B cell (primary cell): Measurements from ENCODE around the gene RIPPLY1. TPM values are rescaled to one million over a fixed set of nuclear protein-coding genes. Genes with fewer than 3 reads are reported as not detected.

Experiments used
- ATAC-seq: fragments of 200-7000 bp; cut with Tn5 transposase; one replicate; pipeline ENCODE4 v1.10.0; 2021; ENCODE audit warnings: low read depth, mild to moderate bottlenecking, moderate number of reproducible peaks, moderate library complexity
- CTCF ChIA-PET: fragments of 350-600 bp; sonication (Branson Sonifier 250); formaldehyde crosslinking; loops from one replicate; lab custom pipeline; 2021; ENCODE audit warnings: antibody characterized with exemption, inconsistent platforms; lab: Charles Lee
- POLR2A ChIA-PET: fragments of 350-600 bp; sonication (Branson Sonifier 250); formaldehyde crosslinking; loops from one replicate; lab custom pipeline; 2021; ENCODE audit warnings: antibody characterized with exemption; lab: Charles Lee
- DNase-seq: peaks from one replicate; pipeline ENCODE4 v3.0.0; 2013
- H2AFZ ChIP-seq: 2 replicates; pipeline ENCODE4 v1.6.1; 2012; ENCODE audit warnings: mild to moderate bottlenecking, low read depth, low read length; ENCODE audit not compliant: insufficient read depth, poor library complexity, severe bottlenecking
- H3K27ac ChIP-seq, 2 donors: 1 replicate in 1 of 2; 2 replicates in 1 of 2; pipeline ENCODE4 v1.5.1; 2012 to 2013; ENCODE audit warnings: low read length in 2 of 2, mild to moderate bottlenecking in 2 of 2, moderate library complexity in 1 of 2
- H3K27me3 ChIP-seq, 4 experiments: fragments of 200-600 bp in 1 of 4; sonication (generic) in 1 of 4; replicated peaks in 1 of 4; 1 replicate in 2 of 4; 2 replicates in 2 of 4; pipeline versions ENCODE4 v1.6.1 to v1.7.0; 2013 to 2016; ENCODE audit warnings: low read length in 3 of 4, mild to moderate bottlenecking in 2 of 4, mixed read lengths in 1 of 4, moderate library complexity in 1 of 4; ENCODE audit not compliant: insufficient read depth in 4 of 4, control insufficient read depth in 3 of 4; ENCODE audit errors: control extremely low read depth in 1 of 4
- H3K36me3 ChIP-seq, 2 experiments: replicated peaks in 1 of 2; 1 replicate in 1 of 2; 2 replicates in 1 of 2; pipeline versions ENCODE4 v1.6.1 to v1.7.1; 2013; ENCODE audit warnings: low read length in 1 of 2; ENCODE audit not compliant: insufficient read depth in 2 of 2, control insufficient read depth in 1 of 2; ENCODE audit errors: control extremely low read depth in 1 of 2, extremely low read depth in 1 of 2
- H3K4me1 ChIP-seq, 2 donors: fragments of 200-600 bp in 1 of 2; sonication (generic) in 1 of 2; 1 replicate in 1 of 2; 2 replicates in 1 of 2; pipeline versions ENCODE4 v1.5.1 to v1.6.1; 2013 to 2017; ENCODE audit warnings: low read length in 2 of 2; ENCODE audit not compliant: control insufficient read depth in 2 of 2, insufficient read depth in 2 of 2
- H3K4me2 ChIP-seq: replicated peaks from 2 replicates; pipeline ENCODE3; 2012; ENCODE audit warnings: mild to moderate bottlenecking, low read depth, low read length; ENCODE audit not compliant: poor library complexity, severe bottlenecking
- H3K4me3 ChIP-seq, 5 experiments: fragments of 200-600 bp in 1 of 5; sonication (generic) in 1 of 5; 1 replicate in 3 of 5; 2 replicates in 2 of 5; pipeline versions ENCODE4 v1.5.1 to v1.7.0; 2011 to 2016; ENCODE audit warnings: low read length in 4 of 5, mild to moderate bottlenecking in 4 of 5, low read depth in 2 of 5, control low read depth in 1 of 5, moderate library complexity in 1 of 5; ENCODE audit not compliant: insufficient read depth in 1 of 5; ENCODE audit errors: control extremely low read depth in 1 of 5, extremely low read depth in 1 of 5
- H3K79me2 ChIP-seq: fragments of 200-600 bp; sonication (generic); one replicate; pipeline ENCODE4 v1.6.0; 2016; ENCODE audit warnings: low read length; ENCODE audit not compliant: control insufficient read depth, insufficient read depth
- H3K9ac ChIP-seq: fragments of 200-600 bp; sonication (generic); 2 replicates; pipeline ENCODE4 v1.6.1; 2017; ENCODE audit warnings: mild to moderate bottlenecking, low read length, moderate library complexity
- H3K9me3 ChIP-seq, 3 donors: one replicate each; pipeline versions ENCODE4 v1.6.1 to v1.7.1; 2013; ENCODE audit warnings: low read length in 2 of 3; ENCODE audit not compliant: control insufficient read depth in 2 of 3, insufficient read depth in 1 of 3; ENCODE audit errors: control extremely low read depth in 1 of 3
- H4K20me1 ChIP-seq: 2 replicates; pipeline ENCODE4 v1.6.0; 2012; ENCODE audit warnings: mild to moderate bottlenecking, low read length; ENCODE audit not compliant: insufficient read depth, control insufficient read depth, poor library complexity, severe bottlenecking
- H3K27ac Mint-ChIP-seq: one replicate; pipeline ENCODE4 v1.8.0; 2021; ENCODE audit warnings: mixed read lengths
- H3K27me3 Mint-ChIP-seq: one replicate; pipeline ENCODE4 v1.8.0; 2021; ENCODE audit warnings: mixed read lengths
- H3K4me1 Mint-ChIP-seq: one replicate; pipeline ENCODE4 v1.8.0; 2021; ENCODE audit warnings: mixed read lengths
- H3K4me3 Mint-ChIP-seq: one replicate; pipeline ENCODE4 v1.8.0; 2021; ENCODE audit warnings: mixed read lengths
- H3K9me3 Mint-ChIP-seq: one replicate; pipeline ENCODE4 v1.8.0; 2022; ENCODE audit warnings: mixed read lengths; ENCODE audit not compliant: insufficient read depth
- EZH2 ChIP-seq: IDR thresholded peaks from 2 replicates; pipeline ENCODE4 v1.6.1; 2012; ENCODE audit warnings: borderline replicate concordance, low read depth, mild to moderate bottlenecking, moderate library complexity, low read length; ENCODE audit not compliant: insufficient read depth, poor library complexity, severe bottlenecking
- WGBS: methylation state at CpG from one replicate; pipeline ENCODE4 v1.1.5; 2013; ENCODE audit warnings: missing lambda C conversion rate; ENCODE audit not compliant: insufficient coverage; 5-methylcytosine and 5-hydroxymethylcytosine counted together
- intact Hi-C: fragments of 100-400 bp; cut with micrococcal nuclease; formaldehyde crosslinking; loops from one replicate; pipeline ENCODE4 v1.10.0; 2022
- polyA plus RNA-seq: library from polyadenylated mRNA; depleted of rRNA; stranded (reverse); fragments of >200 nt; gene quantifications from 2 replicates; pipeline ENCODE4 v1.2.3, GENCODE V29; 2012
- total RNA-seq, 2 donors: library from RNA; stranded (reverse); fragments of 120-200 nt in 1 of 2; gene quantifications; 1 replicate in 1 of 2; 2 replicates in 1 of 2; pipeline versions ENCODE4 v1.2.3 to v1.2.4, GENCODE V29; 2013 to 2022
- TF ChIP-seq, protein P1 (sequence below): fragments of 200-600 bp; IDR thresholded peaks from one replicate; pipeline ENCODE4 v1.8.0; 2022; ENCODE audit warnings: antibody characterized with exemption, mild to moderate bottlenecking

RIPPLY1 gene
- total and polyA plus RNA-seq, 2 donors (not counting 1 experiment from before 2014, with no cell fraction given) = not detected

DNA sequence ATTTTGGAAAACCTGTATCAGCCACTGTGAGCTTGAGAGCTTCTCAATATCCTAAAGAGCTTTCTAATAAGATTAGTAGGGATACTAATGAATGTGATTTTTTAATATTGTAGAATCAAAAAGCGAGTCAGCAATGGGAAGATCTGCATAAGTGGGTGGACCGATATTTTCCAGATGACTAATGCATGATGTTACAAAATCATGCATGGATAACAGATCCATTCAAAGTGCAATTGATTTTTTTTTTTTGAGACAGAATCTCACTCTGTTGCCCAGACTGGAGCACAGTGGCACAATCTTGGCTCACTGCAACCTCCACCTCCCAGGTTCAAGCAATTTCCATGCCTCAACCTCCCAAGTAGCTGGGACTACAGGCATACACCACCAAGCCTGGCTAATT is 9.7 kb upstream of the RIPPLY1 start:
- no peaks in the 10 kb centered on the region for H3K79me2 ChIP-seq
- H2AFZ ChIP-seq = no peak overlapping the region
- H3K27ac ChIP-seq = no peak overlapping the region
- no peaks in the 10 kb centered on the region for H3K4me1 Mint-ChIP-seq
- TF ChIP-seq EZH2 = no peak
- TF ChIP-seq, protein P1, sequence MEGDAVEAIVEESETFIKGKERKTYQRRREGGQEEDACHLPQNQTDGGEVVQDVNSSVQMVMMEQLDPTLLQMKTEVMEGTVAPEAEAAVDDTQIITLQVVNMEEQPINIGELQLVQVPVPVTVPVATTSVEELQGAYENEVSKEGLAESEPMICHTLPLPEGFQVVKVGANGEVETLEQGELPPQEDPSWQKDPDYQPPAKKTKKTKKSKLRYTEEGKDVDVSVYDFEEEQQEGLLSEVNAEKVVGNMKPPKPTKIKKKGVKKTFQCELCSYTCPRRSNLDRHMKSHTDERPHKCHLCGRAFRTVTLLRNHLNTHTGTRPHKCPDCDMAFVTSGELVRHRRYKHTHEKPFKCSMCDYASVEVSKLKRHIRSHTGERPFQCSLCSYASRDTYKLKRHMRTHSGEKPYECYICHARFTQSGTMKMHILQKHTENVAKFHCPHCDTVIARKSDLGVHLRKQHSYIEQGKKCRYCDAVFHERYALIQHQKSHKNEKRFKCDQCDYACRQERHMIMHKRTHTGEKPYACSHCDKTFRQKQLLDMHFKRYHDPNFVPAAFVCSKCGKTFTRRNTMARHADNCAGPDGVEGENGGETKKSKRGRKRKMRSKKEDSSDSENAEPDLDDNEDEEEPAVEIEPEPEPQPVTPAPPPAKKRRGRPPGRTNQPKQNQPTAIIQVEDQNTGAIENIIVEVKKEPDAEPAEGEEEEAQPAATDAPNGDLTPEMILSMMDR = no peak
- H3K27ac Mint-ChIP-seq = no peak overlapping the region
- no peak overlapping the region for H3K9ac ChIP-seq
- no peaks in the 10 kb centered on the region for H3K9me3 ChIP-seq
- H3K4me3 Mint-ChIP-seq = no peak overlapping the region
- ATAC-seq (no peak), DNase-seq (no peak)
- H3K27me3 Mint-ChIP-seq = peaks cover 24% of the 10 kb centered on the region
- no peak overlapping the region for H3K4me3 ChIP-seq
- intact Hi-C loops = no loop called here
- ChIA-PET POLR2A (no interaction called here), CTCF (interaction anchor here (0.7 kb wide), 2 partner anchors 1133 to 1723 kb away, joined by 3 to 7 read pairs; no protein-coding TSS in a partner anchor)
- no peaks in the 10 kb centered on the region for H4K20me1 ChIP-seq
- H3K9me3 Mint-ChIP-seq = no peaks in the 10 kb centered on the region
- H3K4me1 ChIP-seq = no peaks in the 10 kb centered on the region
- H3K27me3 ChIP-seq = no peaks in the 10 kb centered on the region
- no peak overlapping the region for H3K4me2 ChIP-seq
- WGBS = no CpG with 5 or more reads among the region's 2 CpGs
- no peaks in the 10 kb centered on the region for H3K36me3 ChIP-seq

DNA sequence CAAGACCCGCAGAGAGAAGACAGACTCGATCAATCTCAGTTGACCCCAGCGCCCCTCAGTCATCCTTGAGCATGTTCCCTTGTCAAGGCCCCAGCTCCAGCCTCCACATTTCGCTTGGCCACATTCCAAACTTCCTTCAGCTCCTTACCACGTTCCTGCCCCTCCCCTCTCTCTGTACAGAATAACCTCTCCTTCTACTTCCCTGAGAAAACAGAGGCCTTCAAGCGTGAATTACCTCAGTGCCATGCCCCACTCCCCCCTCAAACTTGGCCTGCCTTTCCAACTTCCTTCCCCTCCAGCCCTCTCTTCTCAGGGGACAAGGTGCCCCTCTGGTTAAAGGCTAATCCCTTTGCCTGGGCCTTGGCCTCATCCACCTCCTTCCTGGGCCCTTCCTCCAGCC is 3.2 kb upstream of the RIPPLY1 start:
- Mint-ChIP-seq H3K27ac (no peak overlapping the region), H3K4me3 (no peak overlapping the region), H3K27me3 (no peaks in the 10 kb centered on the region), H3K9me3 (no peaks in the 10 kb centered on the region), H3K4me1 (no peaks in the 10 kb centered on the region)
- WGBS = 84% methylated on average over 5 of the region's 6 CpGs
- no peak overlapping the region for H3K4me3 ChIP-seq
- DNase-seq = no peak
- POLR2A ChIA-PET = no interaction called here
- no peaks in the 10 kb centered on the region for H3K27me3 ChIP-seq
- H3K4me2 ChIP-seq = no peak overlapping the region
- intact Hi-C loops = no loop called here
- ATAC-seq = no peak
- H3K36me3 ChIP-seq = no peaks in the 10 kb centered on the region
- no peak overlapping the region for H3K27ac ChIP-seq
- CTCF ChIA-PET = no interaction called here
- no peaks in the 10 kb centered on the region for H3K4me1 ChIP-seq
- TF ChIP-seq EZH2 = no peak
- TF ChIP-seq, protein P1 = no peak
- no peaks in the 10 kb centered on the region for H4K20me1 ChIP-seq
- H3K9ac ChIP-seq = no peak overlapping the region
- H3K79me2 ChIP-seq = no peaks in the 10 kb centered on the region
- H2AFZ ChIP-seq = no peak overlapping the region
- no peaks in the 10 kb centered on the region for H3K9me3 ChIP-seq
